Heart left ventricle (tissue), 16 donors: ENCODE results near the gene TANGO6. TPM values are rescaled to one million over a fixed set of nuclear protein-coding genes. Genes with fewer than 3 reads are reported as not detected.

Experiments used
- ATAC-seq, 4 donors: fragments of 200-7000 bp; cut with Tn5 transposase; one replicate each; pipeline ENCODE4 v1.9.1; 2020 to 2022; ENCODE audit warnings: moderate library complexity in 4 of 4, mild to moderate bottlenecking in 3 of 4, moderate number of reproducible peaks in 1 of 4
- DNase-seq, 5 donors: peaks; one replicate each; pipeline ENCODE4 v3.0.0-alpha.2; 2020
- H3K27ac ChIP-seq, 12 donors: fragments of 200-600 bp; sonication (generic) in 4 of 12; one replicate each; pipeline versions ENCODE4 v1.5.0 to v1.8.0; 2016 to 2022; ENCODE audit warnings: mild to moderate bottlenecking in 2 of 12
- H3K27me3 ChIP-seq, 9 donors: fragments of 200-600 bp; sonication (generic) in 2 of 9; one replicate each; pipeline versions ENCODE4 v1.5.1 to v1.8.0; 2016 to 2022; ENCODE audit warnings: mild to moderate bottlenecking in 3 of 9
- H3K36me3 ChIP-seq, 9 donors: fragments of 200-600 bp; sonication (generic) in 2 of 9; one replicate each; pipeline versions ENCODE4 v1.5.0 to v1.8.0; 2018 to 2022; ENCODE audit warnings: mild to moderate bottlenecking in 2 of 9
- H3K4me1 ChIP-seq, 12 donors: fragments of 200-600 bp; sonication (generic) in 4 of 12; one replicate each; pipeline versions ENCODE4 v1.5.0 to v1.8.0; 2016 to 2022; ENCODE audit warnings: mild to moderate bottlenecking in 3 of 12
- H3K4me3 ChIP-seq, 12 donors: fragments of 200-600 bp; sonication (generic) in 4 of 12; one replicate each; pipeline versions ENCODE4 v1.5.0 to v1.8.0; 2017 to 2022; ENCODE audit warnings: mild to moderate bottlenecking in 9 of 12, moderate library complexity in 4 of 12
- H3K9me3 ChIP-seq, 12 donors: fragments of 200-600 bp; sonication (generic) in 4 of 12; one replicate each; pipeline versions ENCODE4 v1.5.0 to v1.8.0; 2016 to 2022; ENCODE audit warnings: mild to moderate bottlenecking in 1 of 12
- POLR2A ChIP-seq, 2 donors: fragments of 450-650 bp; IDR thresholded peaks; one replicate each; pipeline ENCODE4 v1.6.1; 2017; ENCODE audit warnings: antibody characterized with exemption in 2 of 2, mild to moderate bottlenecking in 2 of 2, moderate library complexity in 2 of 2
- WGBS, 4 donors: extraction: QIAGEN DNeasy Blood & Tissue Kit in 2 of 4; methylation state at CpG; one replicate each; pipeline versions ENCODE4 v1.1.5 to v1.1.7; 2013 to 2018; 5-methylcytosine and 5-hydroxymethylcytosine counted together
- intact Hi-C, 10 donors: fragments of 100-400 bp; cut with DNase I; formaldehyde crosslinking; loops; one replicate each; pipeline versions ENCODE4 v1.11.1 to v1.14.2; 2022
- polyA plus RNA-seq, 2 donors: library from polyadenylated mRNA; stranded (reverse); fragments of 200-250 nt; gene quantifications; one replicate each; pipeline ENCODE4 v1.2.3, GENCODE V29; 2013
- total RNA-seq, 9 donors: library from RNA; depleted of rRNA in 2 of 9; stranded (reverse); fragments of >200 nt in 2 of 9; fragmentation: NEBNext Ultra II Directional in 3 of 9; extraction: Animal tissue kit (Norgen Biotek cat#: 25700) in 3 of 9; gene quantifications; one replicate each; pipeline versions ENCODE4 v1.1.0 to v1.2.4, GENCODE V29; 2016 to 2023
- TF ChIP-seq, protein P1 (sequence below), 12 donors: fragments of 200-600 bp; sonication (generic) in 4 of 12; IDR thresholded peaks; one replicate each; pipeline versions ENCODE4 v1.5.0 to v1.8.0; 2018 to 2022; ENCODE audit warnings: antibody characterized with exemption in 12 of 12, mild to moderate bottlenecking in 5 of 12
- donor health status: ischemic (EF 13 %, LVEDD 7.1; RV severe dilation, severe dysfunction).
- donor health status: healthy with polysubstance abuse.
- donor health status: DM: no; HTN: yes; CAD: no.
- donor health status: DM: no; HTN: no; CAD: no.
- donor health status: ischemic (EF 25% LVEDD 6.9; RV normal size, moderate dysfunction).
- donor health status: ischemic (EF 25% LVEDD 5.7; RV mildly dilated, moderate dysfunction).
- donor health status: healthy.
- donor health status: DM: yes; HTN: yes; CAD: no.
- donor health status: ischemic (EF 35%, LVEDD 5.7; RV mildly dilated, moderate dysfunction).
- donor health status: nonischemic (EF 11% LVEDD 7.7; RV severe dilation, severe dysfunction).
- donor health status: DM: yes; HTN: yes; CAD: no.
- donor health status: PGD.
- donor health status: ischemic (EF 29% LVEDD 5.4; RV normal size, mild dysfunction).
- donor health status: nonischemic (EF 23%, LVEDD 6.1; RV moderate dilation, normal function).

The TANGO6 gene
- total and polyA plus RNA-seq, 11 donors, result 1.8 to 14.1 (median 8.8) TPM

DNA sequence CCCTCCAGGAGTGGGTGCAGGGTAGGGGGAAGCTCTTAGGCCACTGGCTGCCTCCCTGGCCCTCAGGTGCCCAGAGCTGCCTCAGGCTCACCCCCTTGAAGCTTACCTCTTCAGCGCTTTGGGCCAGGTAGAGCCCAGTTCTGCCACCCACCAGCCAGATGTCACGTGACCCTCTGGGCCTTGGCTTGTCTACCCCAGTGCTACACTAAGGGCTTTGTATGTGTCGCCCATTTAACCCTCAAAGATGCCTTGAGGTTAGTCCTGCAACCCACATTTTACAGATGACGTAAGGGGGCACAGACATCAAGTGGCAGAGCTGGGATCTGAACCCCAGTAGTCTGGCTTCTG is 265.5 kb downstream of the TANGO6 start:
- WGBS, 4 donors, result 91 to 97% (median 95%) methylated on average over 4 of the region's 4 CpGs
- peaks cover 0 to 31% (median 11%) of the 10 kb centered on the region in 9 donors for H3K36me3 ChIP-seq
- H3K4me3 ChIP-seq, result no peak overlapping the region
- TF ChIP-seq, protein P1, sequence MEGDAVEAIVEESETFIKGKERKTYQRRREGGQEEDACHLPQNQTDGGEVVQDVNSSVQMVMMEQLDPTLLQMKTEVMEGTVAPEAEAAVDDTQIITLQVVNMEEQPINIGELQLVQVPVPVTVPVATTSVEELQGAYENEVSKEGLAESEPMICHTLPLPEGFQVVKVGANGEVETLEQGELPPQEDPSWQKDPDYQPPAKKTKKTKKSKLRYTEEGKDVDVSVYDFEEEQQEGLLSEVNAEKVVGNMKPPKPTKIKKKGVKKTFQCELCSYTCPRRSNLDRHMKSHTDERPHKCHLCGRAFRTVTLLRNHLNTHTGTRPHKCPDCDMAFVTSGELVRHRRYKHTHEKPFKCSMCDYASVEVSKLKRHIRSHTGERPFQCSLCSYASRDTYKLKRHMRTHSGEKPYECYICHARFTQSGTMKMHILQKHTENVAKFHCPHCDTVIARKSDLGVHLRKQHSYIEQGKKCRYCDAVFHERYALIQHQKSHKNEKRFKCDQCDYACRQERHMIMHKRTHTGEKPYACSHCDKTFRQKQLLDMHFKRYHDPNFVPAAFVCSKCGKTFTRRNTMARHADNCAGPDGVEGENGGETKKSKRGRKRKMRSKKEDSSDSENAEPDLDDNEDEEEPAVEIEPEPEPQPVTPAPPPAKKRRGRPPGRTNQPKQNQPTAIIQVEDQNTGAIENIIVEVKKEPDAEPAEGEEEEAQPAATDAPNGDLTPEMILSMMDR (IDR thresholded peaks at IDR 0.05), result no peak
- TF ChIP-seq POLR2A (IDR thresholded peaks at IDR 0.05), result no peak
- no peak for ATAC-seq
- no peaks in the 10 kb centered on the region for H3K9me3 ChIP-seq
- H3K27me3 ChIP-seq, result peaks cover 0 to 24% (median 0%) of the 10 kb centered on the region in 9 donors
- no peak for DNase-seq
- H3K27ac ChIP-seq, result no peak overlapping the region
- H3K4me1 ChIP-seq, result peaks cover 0 to 50% (median 28%) of the 10 kb centered on the region in 12 donors
- intact Hi-C loops, result loop anchor here in 5 of 10 donors (5.0 to 10.0 kb wide), 2 partner anchors 134 to 207 kb away; no protein-coding TSS in a partner anchor

DNA sequence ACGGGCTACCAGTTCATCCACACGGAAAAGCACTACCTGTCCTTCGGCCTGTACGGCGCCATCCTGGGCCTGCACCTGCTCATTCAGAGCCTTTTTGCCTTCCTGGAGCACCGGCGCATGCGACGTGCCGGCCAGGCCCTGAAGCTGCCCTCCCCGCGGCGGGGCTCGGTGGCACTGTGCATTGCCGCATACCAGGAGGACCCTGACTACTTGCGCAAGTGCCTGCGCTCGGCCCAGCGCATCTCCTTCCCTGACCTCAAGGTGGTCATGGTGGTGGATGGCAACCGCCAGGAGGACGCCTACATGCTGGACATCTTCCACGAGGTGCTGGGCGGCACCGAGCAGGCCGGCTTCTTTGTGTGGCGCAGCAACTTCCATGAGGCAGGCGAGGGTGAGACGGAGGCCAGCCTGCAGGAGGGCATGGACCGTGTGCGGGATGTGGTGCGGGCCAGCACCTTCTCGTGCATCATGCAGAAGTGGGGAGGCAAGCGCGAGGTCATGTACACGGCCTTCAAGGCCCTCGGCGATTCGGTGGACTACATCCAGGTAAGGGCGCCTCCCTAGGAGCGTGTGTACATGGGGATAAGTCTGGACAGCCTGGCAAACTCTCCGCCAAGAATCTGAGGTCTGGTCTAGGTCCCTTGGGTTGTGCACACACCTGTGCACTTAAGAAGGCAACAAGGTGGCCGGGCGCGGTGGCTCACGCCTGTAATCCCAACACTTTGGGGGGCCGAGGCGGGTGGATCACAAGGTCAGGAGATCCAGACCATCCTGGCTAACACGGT is 266.3 kb downstream of the TANGO6 start:
- WGBS, 4 donors, result 94 to 97% (median 96%) methylated on average over 42 to 48 of the region's 48 CpGs
- intact Hi-C loops, result loop anchor here in 8 of 10 donors (5.0 to 10.0 kb wide), 4 partner anchors 125 to 575 kb away; partner anchors contain the start of gene ZFP90 (in 1 of the 8)
- H3K4me1 ChIP-seq, result peaks cover 0 to 50% (median 28%) of the 10 kb centered on the region in 12 donors
- H3K9me3 ChIP-seq, result no peaks in the 10 kb centered on the region
- H3K36me3 ChIP-seq, result peaks cover 0 to 39% (median 18%) of the 10 kb centered on the region in 9 donors
- H3K27ac ChIP-seq, result no peak overlapping the region
- TF ChIP-seq POLR2A (IDR thresholded peaks at IDR 0.05), result no peak
- TF ChIP-seq, protein P1 (IDR thresholded peaks at IDR 0.05), result no peak
- H3K27me3 ChIP-seq, result peaks cover 0 to 24% (median 0%) of the 10 kb centered on the region in 9 donors
- DNase-seq (no peak), ATAC-seq (no peak)
- H3K4me3 ChIP-seq, result no peak overlapping the region

DNA sequence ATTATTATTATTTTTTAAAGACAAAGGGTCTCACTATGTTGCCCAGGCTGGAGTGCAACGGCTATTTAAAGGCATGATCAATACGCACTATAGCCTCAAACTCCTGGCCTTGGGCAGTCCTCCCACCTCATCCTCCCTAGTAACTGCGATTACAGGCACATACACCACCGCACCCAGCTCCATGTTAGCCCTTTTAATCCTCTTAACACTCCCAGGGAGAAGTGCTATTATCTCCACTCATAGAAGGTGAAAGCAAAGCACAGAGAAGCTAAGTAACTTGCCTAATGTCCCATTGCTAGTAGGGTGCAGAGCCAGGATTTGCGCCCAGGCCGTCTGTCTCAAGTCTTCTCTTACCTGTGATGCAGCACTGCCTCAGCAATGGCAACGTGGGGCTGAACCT is 267.1 kb downstream of the TANGO6 start:
- Histone ChIP-seq H3K9me3 (no peaks in the 10 kb centered on the region), H3K27me3 (peaks cover 0 to 20% (median 0%) of the 10 kb centered on the region in 9 donors), H3K4me3 (no peak overlapping the region), H3K36me3 (peaks cover 0 to 46% (median 20%) of the 10 kb centered on the region in 9 donors), H3K27ac (no peak overlapping the region), H3K4me1 (peaks cover 0 to 47% (median 26%) of the 10 kb centered on the region in 12 donors)
- no peak for TF ChIP-seq POLR2A (IDR thresholded peaks at IDR 0.05)
- intact Hi-C loops, result loop anchor here in 3 of 10 donors (10.0 kb wide), 3 partner anchors 126 to 576 kb away; partner anchors contain the start of gene ZFP90 (in 1 of the 3)
- 91 to 96% (median 95%) methylated on average over 7 of the region's 7 CpGs for WGBS, 4 donors
- ATAC-seq, result no peak
- no peak for DNase-seq

DNA sequence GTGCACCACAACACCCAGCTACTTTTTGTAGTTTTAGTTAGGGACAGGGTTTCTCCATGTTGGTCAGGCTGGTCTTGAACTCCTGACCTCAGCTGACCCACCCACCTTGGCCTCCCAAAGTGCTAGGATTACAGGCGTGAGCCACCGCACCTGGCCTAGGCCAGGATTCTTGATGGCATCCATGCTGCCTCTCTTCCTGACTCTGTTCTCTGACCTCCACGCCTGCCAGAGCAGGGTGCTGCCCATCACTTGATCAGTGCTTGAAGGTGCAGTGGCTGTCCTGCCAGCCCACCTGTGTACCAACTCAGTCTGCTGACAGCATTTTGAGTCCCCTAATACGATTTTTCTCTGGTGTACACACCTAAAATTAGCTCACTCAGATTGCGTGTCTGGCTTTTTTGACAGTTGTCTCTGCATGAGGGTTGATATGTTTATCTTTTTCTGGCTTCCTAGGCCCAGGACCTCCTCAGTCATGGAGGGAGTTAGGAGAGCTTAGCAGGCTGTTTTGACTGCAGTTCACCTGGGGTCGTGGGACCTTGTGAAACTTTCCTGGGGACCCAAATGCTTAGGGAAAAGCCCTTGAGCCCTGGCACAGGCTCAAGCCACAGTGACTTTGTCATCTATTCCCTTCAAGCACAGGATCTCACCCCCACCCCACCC is 268.0 kb downstream of the TANGO6 start:
- TF ChIP-seq, protein P1 (IDR thresholded peaks at IDR 0.05), result no peak
- TF ChIP-seq POLR2A (IDR thresholded peaks at IDR 0.05), result no peak
- Histone ChIP-seq H3K36me3 (peaks cover 0 to 51% (median 29%) of the 10 kb centered on the region in 9 donors), H3K4me3 (no peak overlapping the region), H3K27ac (no peak overlapping the region), H3K27me3 (peaks cover 0 to 15% (median 0%) of the 10 kb centered on the region in 9 donors), H3K4me1 (peaks cover 0 to 43% (median 23%) of the 10 kb centered on the region in 12 donors), H3K9me3 (no peaks in the 10 kb centered on the region)
- intact Hi-C loops, result loop anchor here in 3 of 10 donors (10.0 kb wide), 3 partner anchors 127 to 577 kb away; partner anchors contain the start of gene ZFP90 (in 1 of the 3)
- 74 to 82% (median 78%) methylated on average over 6 of the region's 6 CpGs for WGBS, 4 donors
- ATAC-seq, result no peak
- DNase-seq, result no peak
